Fibroblast of mammary gland (primary cell): ENCODE data around the gene GPR42.
A peak's percentile ranks its signal among the peaks of the same experiment; 100 is the strongest.
"Not testable (repeated sequence)": the region's sequence is repeated elsewhere in the genome, so short reads cannot be mapped to it uniquely, and the experiment has no call there.

ENCODE experiments used
- DNase-seq: peaks from one replicate; pipeline ENCODE4 v3.0.0-alpha.2; 2010; ENCODE audit warnings: low read depth
- H3K4me3 ChIP-seq: 2 replicates; pipeline ENCODE4 v1.5.1; 2011; ENCODE audit warnings: low read depth, mild to moderate bottlenecking, low read length, moderate library complexity; ENCODE audit not compliant: control insufficient read depth
- TF ChIP-seq, protein P1 (sequence below): conservative IDR thresholded peaks from 2 replicates; pipeline ENCODE4 v1.5.1; 2011; ENCODE audit warnings: low read depth, low read length, inconsistent platforms; ENCODE audit not compliant: control insufficient read depth, insufficient read depth

GPR42 gene

DNA sequence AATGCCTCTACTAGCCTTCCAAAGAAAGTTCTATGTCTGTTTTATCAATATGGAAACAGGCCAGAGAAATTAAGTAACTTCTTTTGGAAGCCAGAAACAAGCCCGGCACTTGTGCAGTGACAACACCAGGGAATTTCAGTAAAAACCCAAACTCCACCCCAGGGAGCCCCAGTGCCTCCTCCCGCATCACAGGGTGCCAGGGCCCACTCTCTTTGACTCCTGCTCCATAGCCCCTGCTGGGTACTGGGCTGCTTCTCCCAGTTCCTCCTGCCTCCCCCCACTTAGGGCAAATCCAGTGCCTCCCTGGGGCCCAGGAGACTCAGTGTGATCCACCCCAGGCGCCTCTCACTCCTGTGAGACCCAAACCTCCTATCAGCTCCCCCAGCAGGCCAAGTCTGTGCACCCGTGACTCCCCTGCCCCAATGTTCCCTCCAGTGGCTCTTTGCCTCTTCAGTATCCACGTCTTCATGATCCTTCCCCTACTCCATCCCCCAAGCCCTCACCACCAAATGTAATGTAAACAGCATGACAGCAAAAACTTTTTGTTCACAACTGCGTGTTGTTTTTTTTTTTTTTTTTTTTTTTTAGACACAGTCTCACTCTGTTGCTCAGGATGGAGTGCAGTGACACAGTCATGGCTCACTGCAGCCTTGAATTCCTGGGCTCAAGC lies 14.9 kb upstream of the GPR42 start:
- TF ChIP-seq, protein P1, sequence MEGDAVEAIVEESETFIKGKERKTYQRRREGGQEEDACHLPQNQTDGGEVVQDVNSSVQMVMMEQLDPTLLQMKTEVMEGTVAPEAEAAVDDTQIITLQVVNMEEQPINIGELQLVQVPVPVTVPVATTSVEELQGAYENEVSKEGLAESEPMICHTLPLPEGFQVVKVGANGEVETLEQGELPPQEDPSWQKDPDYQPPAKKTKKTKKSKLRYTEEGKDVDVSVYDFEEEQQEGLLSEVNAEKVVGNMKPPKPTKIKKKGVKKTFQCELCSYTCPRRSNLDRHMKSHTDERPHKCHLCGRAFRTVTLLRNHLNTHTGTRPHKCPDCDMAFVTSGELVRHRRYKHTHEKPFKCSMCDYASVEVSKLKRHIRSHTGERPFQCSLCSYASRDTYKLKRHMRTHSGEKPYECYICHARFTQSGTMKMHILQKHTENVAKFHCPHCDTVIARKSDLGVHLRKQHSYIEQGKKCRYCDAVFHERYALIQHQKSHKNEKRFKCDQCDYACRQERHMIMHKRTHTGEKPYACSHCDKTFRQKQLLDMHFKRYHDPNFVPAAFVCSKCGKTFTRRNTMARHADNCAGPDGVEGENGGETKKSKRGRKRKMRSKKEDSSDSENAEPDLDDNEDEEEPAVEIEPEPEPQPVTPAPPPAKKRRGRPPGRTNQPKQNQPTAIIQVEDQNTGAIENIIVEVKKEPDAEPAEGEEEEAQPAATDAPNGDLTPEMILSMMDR, result no peak
- no peak for DNase-seq
- H3K4me3 ChIP-seq, result no peak overlapping the region

DNA sequence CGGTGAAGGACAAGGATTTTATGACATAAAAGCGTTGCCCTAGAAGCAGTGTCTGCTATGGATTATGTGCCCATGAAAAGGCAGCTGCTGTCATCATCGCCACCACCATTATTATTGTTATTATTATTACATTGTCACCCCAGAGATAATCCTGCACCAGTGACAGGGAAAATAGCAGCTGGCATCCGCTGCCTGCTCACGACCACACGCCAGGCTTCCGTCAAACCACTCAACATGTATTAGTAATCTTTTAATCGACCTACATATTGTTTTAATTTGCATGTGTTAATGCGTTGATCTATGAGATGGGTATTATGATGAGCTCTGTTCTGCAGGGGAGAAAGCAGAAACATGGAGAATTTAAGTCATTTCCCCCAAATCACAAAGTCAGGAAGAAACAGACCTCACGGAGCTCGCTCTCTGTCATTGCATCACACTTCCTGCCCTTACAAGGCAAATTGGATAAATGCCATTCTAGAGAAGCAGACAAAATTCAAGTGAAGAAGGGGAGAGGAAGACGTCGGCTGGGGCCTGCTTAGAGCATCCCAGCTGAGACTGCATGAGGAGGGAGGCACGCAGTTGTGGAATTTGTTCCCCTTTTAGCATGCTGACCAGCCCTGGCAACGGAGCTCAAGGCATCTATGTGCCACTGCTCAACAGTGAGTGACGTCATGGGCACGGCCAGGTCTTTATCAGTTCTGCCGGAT lies 12.8 kb upstream of the GPR42 start, which contains the start of gene FFAR3:
FFAR3 (plus strand) TSS at position 594 of the 707 bp plus-strand sequence. CDS start 431 bp downstream, outside the sequence.
- H3K4me3 ChIP-seq, result no peak within 1 kb of the TSS
- TF ChIP-seq, protein P1, result no peak
- peak; percentile 49 for DNase-seq

DNA sequence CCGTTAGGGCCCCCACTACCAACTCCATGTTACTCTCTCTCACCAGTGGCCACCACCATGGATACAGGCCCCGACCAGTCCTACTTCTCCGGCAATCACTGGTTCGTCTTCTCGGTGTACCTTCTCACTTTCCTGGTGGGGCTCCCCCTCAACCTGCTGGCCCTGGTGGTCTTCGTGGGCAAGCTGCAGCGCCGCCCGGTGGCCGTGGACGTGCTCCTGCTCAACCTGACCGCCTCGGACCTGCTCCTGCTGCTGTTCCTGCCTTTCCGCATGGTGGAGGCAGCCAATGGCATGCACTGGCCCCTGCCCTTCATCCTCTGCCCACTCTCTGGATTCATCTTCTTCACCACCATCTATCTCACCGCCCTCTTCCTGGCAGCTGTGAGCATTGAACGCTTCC lies 12.0 kb upstream of the GPR42 start:
- not testable (repeated sequence) for DNase-seq, H3K4me3 ChIP-seq

DNA sequence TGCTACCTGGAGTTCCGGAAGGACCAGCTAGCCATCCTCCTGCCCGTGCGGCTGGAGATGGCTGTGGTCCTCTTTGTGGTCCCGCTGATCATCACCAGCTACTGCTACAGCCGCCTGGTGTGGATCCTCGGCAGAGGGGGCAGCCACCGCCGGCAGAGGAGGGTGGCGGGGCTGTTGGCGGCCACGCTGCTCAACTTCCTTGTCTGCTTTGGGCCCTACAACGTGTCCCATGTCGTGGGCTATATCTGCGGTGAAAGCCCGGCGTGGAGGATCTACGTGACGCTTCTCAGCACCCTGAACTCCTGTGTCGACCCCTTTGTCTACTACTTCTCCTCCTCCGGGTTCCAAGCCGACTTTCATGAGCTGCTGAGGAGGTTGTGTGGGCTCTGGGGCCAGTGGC lies 11.5 kb upstream of the GPR42 start:
- not testable (repeated sequence) for H3K4me3 ChIP-seq, DNase-seq

DNA sequence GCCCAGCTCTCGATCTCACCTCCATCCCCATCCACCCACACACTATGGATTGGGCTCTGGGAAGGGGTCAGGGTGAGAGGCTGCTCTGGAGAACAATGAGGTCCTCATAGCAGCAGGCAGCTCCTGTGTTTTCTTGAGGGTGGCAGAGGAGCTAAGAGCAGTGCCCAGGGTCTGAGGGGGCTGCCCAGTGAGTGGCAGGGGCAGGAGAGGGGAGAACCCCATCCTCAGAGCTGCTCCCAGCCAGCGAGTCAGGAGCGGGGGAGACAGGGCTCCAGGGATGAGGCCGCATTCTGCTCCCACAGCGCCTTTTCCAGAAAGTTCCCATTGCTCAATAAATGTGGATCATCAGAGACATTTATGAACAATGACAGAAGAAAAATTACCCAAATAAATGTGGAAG lies 10.8 kb upstream of the GPR42 start:
- H3K4me3 ChIP-seq, DNase-seq: not testable (repeated sequence)

DNA sequence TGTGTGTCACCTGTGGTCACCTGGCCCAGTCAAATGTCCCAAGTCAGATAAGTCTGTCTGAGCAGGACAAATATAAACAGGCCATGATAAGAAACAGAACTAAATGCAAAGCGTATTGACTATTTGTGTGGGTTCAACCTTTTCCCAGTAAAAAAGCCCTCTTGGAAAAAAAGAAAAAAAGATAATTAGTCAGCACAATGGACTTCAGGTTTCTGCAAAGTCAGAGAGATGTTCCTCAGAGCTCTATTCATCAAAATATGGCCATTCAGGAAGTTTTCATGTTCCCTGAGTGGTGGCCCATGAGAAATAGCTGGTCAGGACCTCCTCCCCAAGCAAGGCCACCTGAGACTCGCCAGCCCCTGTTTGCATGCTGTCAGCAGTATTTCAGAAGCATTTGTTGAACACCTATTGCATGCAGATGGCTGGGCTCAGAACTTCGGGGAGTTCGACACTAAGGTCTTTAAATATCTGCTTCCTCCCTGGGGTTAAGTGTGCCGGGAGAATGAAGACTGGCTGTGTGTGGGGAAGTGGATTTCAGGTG lies 9.9 kb upstream of the GPR42 start:
- no peak for DNase-seq
- no peak overlapping the region for H3K4me3 ChIP-seq
- TF ChIP-seq, protein P1, result no peak

DNA sequence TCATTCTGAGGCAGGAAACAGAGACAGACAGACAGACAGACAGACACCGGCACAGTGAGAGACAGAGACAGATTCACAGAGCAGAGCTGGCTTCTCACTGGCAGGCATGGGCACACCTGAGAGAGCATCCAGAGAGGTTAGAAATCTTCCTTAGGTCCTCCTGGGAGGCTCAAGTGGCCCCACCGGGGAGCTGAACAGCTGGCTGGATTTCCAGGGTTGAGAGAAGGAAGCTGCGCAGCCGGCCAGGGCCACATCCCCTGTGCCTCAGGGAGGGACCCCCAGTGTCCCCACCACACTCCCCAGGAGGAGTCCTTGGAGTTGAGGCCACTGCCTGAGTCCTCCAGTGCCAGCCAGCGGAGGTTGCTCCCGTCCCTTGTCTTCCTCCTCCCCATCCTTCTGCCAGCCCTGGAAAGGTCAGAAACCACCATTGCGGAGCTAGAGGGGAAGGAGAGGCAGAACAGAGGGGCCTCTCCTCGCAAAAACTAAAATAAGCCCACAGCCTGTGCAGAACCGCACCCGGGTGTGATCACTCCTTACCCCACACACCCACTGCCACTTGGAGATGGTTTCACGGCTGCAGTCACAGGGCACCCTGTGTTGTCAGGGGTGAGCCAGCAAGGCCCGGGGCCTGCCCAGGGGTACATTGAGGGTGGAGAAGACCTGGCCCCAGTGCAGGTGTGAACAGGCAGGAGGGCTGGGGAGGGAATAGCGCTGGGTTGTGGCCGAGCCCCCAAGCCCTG lies 8.4 kb upstream of the GPR42 start:
- H3K4me3 ChIP-seq, result no peak overlapping the region
- TF ChIP-seq, protein P1, result no peak
- no peak for DNase-seq

DNA sequence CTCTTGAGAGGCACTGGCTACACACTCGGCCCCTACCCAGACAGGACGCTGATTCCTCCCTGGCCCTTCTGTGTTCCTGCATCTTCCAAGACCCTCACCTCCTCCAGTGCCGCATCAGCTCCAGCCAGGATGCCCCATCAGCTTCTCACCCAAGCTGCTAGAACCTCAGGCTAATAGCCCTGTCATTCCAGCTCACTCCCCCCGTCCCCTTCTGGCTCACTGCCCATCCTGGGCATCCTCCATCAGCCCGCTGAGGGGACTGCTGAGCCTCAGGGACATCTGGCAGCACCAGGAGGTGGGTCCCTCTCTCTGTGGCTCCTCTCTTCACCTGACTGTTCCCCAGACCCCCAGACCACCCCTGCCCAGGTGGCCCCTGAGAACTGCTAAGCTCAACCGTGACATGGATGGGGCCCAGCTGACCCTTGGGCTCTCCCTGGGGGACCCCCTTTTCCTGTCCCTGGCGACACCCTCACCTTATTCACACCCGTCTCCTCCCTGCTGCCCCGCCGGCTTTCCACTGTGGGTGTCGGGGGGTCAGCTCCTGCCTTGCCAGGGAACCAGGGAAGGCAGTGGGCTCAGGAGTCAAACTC lies 7.8 kb upstream of the GPR42 start:
- no peak overlapping the region for H3K4me3 ChIP-seq
- DNase-seq, result no peak
- TF ChIP-seq, protein P1, result no peak
